Epithelial cell of esophagus (primary cell): ENCODE measurements around the gene HTT.

Experiments used
- DNase-seq: peaks from one replicate; pipeline ENCODE4 v3.0.0; 2010; ENCODE audit warnings: low read depth
- H3K4me3 ChIP-seq: 2 replicates; pipeline ENCODE4 v1.5.1; 2011; ENCODE audit warnings: mild to moderate bottlenecking, low read length, control low read depth
- CTCF ChIP-seq: IDR thresholded peaks from 2 replicates; pipeline ENCODE4 v1.5.1; 2011; ENCODE audit warnings: low read depth, mild to moderate bottlenecking, low read length, control low read depth, inconsistent platforms; ENCODE audit not compliant: insufficient read depth; ENCODE audit errors: missing control alignments

The HTT gene

GRCh38 chr4:3040452-3041191 is 33.9 kb upstream of the HTT start:
- TF ChIP-seq CTCF: no peak
- no peak for DNase-seq
- no peak overlapping the region for H3K4me3 ChIP-seq

- peak; percentile 65 for DNase-seq
- no peak for TF ChIP-seq CTCF
- H3K4me3 ChIP-seq: peak overlapping the region; percentile 14
These were observed 33.0 kb upstream of the HTT start for GRCh38 chr4:3041192-3042142.

- no peak for TF ChIP-seq CTCF
- no peak overlapping the region for H3K4me3 ChIP-seq
- no peak for DNase-seq
These were observed 32.3 kb upstream of the HTT start for GRCh38 chr4:3042226-3042625.

GRCh38 chr4:3043282-3044020 is 31.0 kb upstream of the HTT start:
- no peak for TF ChIP-seq CTCF
- H3K4me3 ChIP-seq: no peak overlapping the region
- no peak for DNase-seq

- no peak for DNase-seq
- no peak overlapping the region for H3K4me3 ChIP-seq
- no peak for TF ChIP-seq CTCF
These were observed 29.3 kb upstream of the HTT start for GRCh38 chr4:3044870-3045819.

- H3K4me3 ChIP-seq: no peak overlapping the region
- DNase-seq: no peak
- no peak for TF ChIP-seq CTCF
These were observed 28.3 kb upstream of the HTT start for GRCh38 chr4:3046162-3046561.
